GM06990 (cell line): ENCODE data around the gene TRIM37.

Experiments used
- DNase-seq: peaks from one replicate; pipeline ENCODE4 v3.0.0-alpha.2; 2011; ENCODE audit not compliant: insufficient read length; ENCODE audit errors: extremely low read depth
- H3K27me3 ChIP-seq: replicated peaks from 2 replicates; pipeline ENCODE4 v1.6.0; 2011; ENCODE audit warnings: low read length; ENCODE audit not compliant: control insufficient read depth, insufficient read depth
- H3K36me3 ChIP-seq: 2 replicates; pipeline ENCODE4 v1.5.1; 2011; ENCODE audit warnings: low read length; ENCODE audit not compliant: control insufficient read depth, insufficient read depth
- H3K4me3 ChIP-seq: replicated peaks from 2 replicates; pipeline ENCODE4 v1.5.1; 2011; ENCODE audit warnings: low read depth, mild to moderate bottlenecking, control low read depth, low read length
- TF ChIP-seq, protein P1 (sequence below): IDR thresholded peaks from 2 replicates; pipeline ENCODE4 v1.5.1; 2011; ENCODE audit warnings: low read length, control low read depth, mild to moderate bottlenecking, inconsistent platforms; ENCODE audit not compliant: insufficient read depth, poor library complexity, severe bottlenecking

TRIM37 gene

GRCh38 chr17:58970609-58971450 lies 135.8 kb downstream of the TRIM37 start:
- Histone ChIP-seq H3K4me3 (no peak overlapping the region), H3K36me3 (no peaks in the 10 kb centered on the region), H3K27me3 (no peaks in the 10 kb centered on the region)
- no peak for DNase-seq
- TF ChIP-seq, protein P1, sequence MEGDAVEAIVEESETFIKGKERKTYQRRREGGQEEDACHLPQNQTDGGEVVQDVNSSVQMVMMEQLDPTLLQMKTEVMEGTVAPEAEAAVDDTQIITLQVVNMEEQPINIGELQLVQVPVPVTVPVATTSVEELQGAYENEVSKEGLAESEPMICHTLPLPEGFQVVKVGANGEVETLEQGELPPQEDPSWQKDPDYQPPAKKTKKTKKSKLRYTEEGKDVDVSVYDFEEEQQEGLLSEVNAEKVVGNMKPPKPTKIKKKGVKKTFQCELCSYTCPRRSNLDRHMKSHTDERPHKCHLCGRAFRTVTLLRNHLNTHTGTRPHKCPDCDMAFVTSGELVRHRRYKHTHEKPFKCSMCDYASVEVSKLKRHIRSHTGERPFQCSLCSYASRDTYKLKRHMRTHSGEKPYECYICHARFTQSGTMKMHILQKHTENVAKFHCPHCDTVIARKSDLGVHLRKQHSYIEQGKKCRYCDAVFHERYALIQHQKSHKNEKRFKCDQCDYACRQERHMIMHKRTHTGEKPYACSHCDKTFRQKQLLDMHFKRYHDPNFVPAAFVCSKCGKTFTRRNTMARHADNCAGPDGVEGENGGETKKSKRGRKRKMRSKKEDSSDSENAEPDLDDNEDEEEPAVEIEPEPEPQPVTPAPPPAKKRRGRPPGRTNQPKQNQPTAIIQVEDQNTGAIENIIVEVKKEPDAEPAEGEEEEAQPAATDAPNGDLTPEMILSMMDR, result no peak

- H3K4me3 ChIP-seq, result no peak overlapping the region
- DNase-seq, result no peak
- TF ChIP-seq, protein P1, result no peak
- H3K36me3 ChIP-seq, result no peaks in the 10 kb centered on the region
- H3K27me3 ChIP-seq, result no peaks in the 10 kb centered on the region
These were observed 137.1 kb downstream of the TRIM37 start for GRCh38 chr17:58969612-58970011.

DNA sequence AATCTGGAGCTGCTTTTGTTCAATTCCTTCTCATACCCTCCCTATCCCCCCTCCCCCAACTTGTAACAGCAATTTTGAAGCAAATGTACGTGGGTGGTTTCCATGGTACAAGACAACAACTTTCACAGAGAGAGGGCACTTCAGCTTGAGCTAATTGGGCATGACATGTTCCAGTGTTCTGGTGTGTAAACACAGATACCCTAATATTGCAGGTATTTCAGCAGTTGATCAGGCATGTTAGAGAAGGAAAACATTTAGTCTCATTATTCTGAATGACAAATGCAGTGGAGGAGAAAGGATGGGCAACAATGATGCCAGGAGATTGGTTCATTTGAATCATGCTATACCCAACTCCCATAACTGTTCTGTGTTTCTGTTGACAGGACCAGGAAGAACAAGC lies 137.5 kb downstream of the TRIM37 start:
- TF ChIP-seq, protein P1, result no peak
- DNase-seq, result no peak
- H3K27me3 ChIP-seq, result no peaks in the 10 kb centered on the region

GRCh38 chr17:58968426-58969061 lies 138.1 kb downstream of the TRIM37 start:
- no peak for DNase-seq
- H3K4me3 ChIP-seq, result no peak overlapping the region

More for the DNA sequence above, 137.5 kb downstream of the TRIM37 start:
- Histone ChIP-seq H3K36me3 (no peaks in the 10 kb centered on the region), H3K4me3 (no peak overlapping the region)

DNA sequence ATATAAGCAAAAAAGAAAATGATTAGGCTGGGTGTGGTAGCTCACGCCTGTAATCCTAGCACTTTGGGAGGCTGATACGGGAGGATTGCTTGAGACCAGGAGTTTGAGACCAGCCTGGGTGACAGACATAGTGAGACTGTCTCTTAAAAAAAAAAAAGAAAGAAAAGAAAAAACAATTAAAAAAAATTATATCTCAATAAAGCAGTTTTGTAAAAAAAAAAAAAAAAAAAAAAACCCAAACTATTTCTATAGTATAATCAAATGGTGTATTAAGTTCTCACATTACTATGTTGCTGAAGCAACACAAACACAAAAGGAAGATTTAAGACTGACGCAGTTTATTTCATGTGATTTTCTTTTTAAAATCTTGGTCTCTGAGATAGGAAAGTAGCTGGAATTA lies 140.5 kb downstream of the TRIM37 start:
- Histone ChIP-seq H3K4me3 (no peak overlapping the region), H3K27me3 (no peaks in the 10 kb centered on the region), H3K36me3 (no peaks in the 10 kb centered on the region)
- TF ChIP-seq, protein P1, result no peak
- no peak for DNase-seq

More at GRCh38 chr17:58968426-58969061, 138.1 kb downstream of the TRIM37 start:
- Histone ChIP-seq H3K36me3 (no peaks in the 10 kb centered on the region), H3K27me3 (no peaks in the 10 kb centered on the region)
- TF ChIP-seq, protein P1, result no peak
